ENCODE measurements around the gene TAS1R2. TPM values are rescaled to one million over a fixed set of nuclear protein-coding genes. Genes with fewer than 3 reads are reported as not detected.

TAS1R2 gene
- total RNA-seq, 1 donor, result not detected

GRCh38 chr1:18795002-18795689, 64.3 kb downstream of the TAS1R2 start:
- no peaks in the 10 kb centered on the region for H3K9me3 ChIP-seq (ENCODE audit: low read depth, low read length)
- H3K4me3 ChIP-seq (ENCODE audit: low read length), result no peak overlapping the region
- no peaks in the 10 kb centered on the region for H3K27me3 ChIP-seq (ENCODE audit: insufficient read depth, low read length)
- no peaks in the 10 kb centered on the region for H3K4me1 ChIP-seq (ENCODE audit: insufficient read depth, low read length)

GRCh38 chr1:18794561-18794960, 64.9 kb downstream of the TAS1R2 start:
- no peaks in the 10 kb centered on the region for H3K9me3 ChIP-seq (ENCODE audit: low read depth, low read length)
- H3K4me1 ChIP-seq (ENCODE audit: insufficient read depth, low read length), result no peaks in the 10 kb centered on the region
- H3K4me3 ChIP-seq (ENCODE audit: low read length), result no peak overlapping the region
- no peaks in the 10 kb centered on the region for H3K27me3 ChIP-seq (ENCODE audit: insufficient read depth, low read length)

- H3K9me3 ChIP-seq (ENCODE audit: low read depth, low read length), result no peaks in the 10 kb centered on the region
- no peak overlapping the region for H3K4me3 ChIP-seq (ENCODE audit: low read length)
- no peaks in the 10 kb centered on the region for H3K4me1 ChIP-seq (ENCODE audit: insufficient read depth, low read length)
- no peaks in the 10 kb centered on the region for H3K27me3 ChIP-seq (ENCODE audit: insufficient read depth, low read length)
Measured at GRCh38 chr1:18794051-18794450, 65.4 kb downstream of the TAS1R2 start.

- Histone ChIP-seq H3K4me1 (ENCODE audit: insufficient read depth, low read length) (no peaks in the 10 kb centered on the region), H3K9me3 (ENCODE audit: low read depth, low read length) (no peaks in the 10 kb centered on the region), H3K4me3 (ENCODE audit: low read length) (no peak overlapping the region), H3K27me3 (ENCODE audit: insufficient read depth, low read length) (no peaks in the 10 kb centered on the region)
Measured at GRCh38 chr1:18793164-18793563, 66.3 kb downstream of the TAS1R2 start.

- Histone ChIP-seq H3K4me1 (ENCODE audit: insufficient read depth, low read length) (no peaks in the 10 kb centered on the region), H3K9me3 (ENCODE audit: low read depth, low read length) (no peaks in the 10 kb centered on the region), H3K27me3 (ENCODE audit: insufficient read depth, low read length) (no peaks in the 10 kb centered on the region), H3K4me3 (ENCODE audit: low read length) (no peak overlapping the region)
Measured at GRCh38 chr1:18792747-18793146, 66.7 kb downstream of the TAS1R2 start.

Other genes starting within 250 kb of the TAS1R2 start
- gene PAX7, start 228.8 kb downstream of the TAS1R2 start, total RNA-seq, result not detected
- gene ALDH4A1, start 42.9 kb upstream of the TAS1R2 start, total RNA-seq, result 0.73 TPM
- 37.5 TPM for gene IFFO2, start 97.0 kb upstream of the TAS1R2 start, total RNA-seq

Data from mononuclear cell (primary cell).